HG03575 (cell line): ENCODE results near the gene PAIP2.
"Not testable (repeated sequence)": the region's sequence is repeated elsewhere in the genome, so short reads cannot be mapped to it uniquely, and the experiment has no call there.

ENCODE experiments used
- ATAC-seq: cut with Tn5 transposase; IDR thresholded peaks from one replicate; pipeline ENCODE4 v1.9.1; 2021; ENCODE audit not compliant: unreplicated experiment, insufficient number of reproducible peaks, low FRiP score; ENCODE audit errors: extremely low read depth

The PAIP2 gene

GRCh38 chr5:139371482-139372435, 30.1 kb downstream of the PAIP2 start:
- ATAC-seq: no peak

DNA sequence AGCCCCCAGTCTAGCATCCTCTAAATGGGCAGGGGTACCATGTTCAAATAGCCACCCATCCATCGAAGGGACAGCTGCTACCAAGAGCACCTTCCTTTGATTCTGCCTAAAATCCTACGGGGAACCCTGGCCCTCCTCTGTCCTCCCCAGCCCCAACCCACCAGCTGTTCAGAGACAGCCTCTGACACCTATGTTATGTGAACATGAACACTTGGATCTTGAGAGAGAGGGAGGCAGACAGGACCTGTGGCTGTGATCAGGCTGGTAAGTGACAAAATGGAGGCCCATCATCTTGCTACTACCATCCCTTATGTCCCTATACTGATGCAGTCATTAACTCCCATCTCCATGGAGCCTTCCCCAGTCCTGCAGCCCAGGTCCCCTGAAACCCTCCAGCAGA, 33.3 kb downstream of the PAIP2 start:
- ATAC-seq: no peak

DNA sequence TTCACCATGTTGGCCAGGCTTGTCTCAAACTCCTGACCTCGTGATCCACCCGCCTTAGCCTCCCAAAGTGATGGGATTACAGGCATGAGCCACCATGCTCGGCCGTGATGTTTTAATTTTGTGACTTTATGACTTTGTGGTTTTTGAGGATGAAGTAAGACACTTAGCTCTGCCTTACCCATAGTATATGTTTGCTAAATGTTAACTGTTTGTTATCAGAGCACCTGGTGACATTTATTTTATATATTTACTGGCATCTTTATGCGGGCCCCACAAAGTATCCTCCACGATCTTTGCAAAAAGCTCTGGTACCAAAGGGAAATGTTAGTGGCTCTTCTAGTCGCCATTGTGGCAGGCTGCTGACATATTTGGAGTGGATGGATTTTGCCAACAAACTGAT, 34.7 kb downstream of the PAIP2 start:
- ATAC-seq: no peak

DNA sequence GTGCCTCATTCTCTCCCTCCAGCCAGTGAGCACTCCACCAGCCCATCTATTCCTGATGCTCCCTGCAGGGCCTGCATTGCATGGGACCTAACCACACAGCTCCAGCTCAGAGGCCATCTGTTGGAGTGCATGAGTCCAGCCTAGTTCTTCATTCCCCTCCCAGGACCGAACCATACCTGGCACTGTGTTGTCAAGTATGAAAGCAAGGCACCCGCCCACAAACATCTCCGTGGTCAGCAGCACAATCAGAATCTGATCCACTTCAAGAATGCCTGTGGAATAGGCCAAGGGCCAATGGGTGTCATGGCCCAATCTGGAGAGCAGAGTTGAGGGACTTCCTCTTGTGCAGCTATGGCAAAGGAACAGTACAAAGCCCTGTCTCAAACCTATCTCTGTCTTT, 35.6 kb downstream of the PAIP2 start:
- ATAC-seq: no peak

DNA sequence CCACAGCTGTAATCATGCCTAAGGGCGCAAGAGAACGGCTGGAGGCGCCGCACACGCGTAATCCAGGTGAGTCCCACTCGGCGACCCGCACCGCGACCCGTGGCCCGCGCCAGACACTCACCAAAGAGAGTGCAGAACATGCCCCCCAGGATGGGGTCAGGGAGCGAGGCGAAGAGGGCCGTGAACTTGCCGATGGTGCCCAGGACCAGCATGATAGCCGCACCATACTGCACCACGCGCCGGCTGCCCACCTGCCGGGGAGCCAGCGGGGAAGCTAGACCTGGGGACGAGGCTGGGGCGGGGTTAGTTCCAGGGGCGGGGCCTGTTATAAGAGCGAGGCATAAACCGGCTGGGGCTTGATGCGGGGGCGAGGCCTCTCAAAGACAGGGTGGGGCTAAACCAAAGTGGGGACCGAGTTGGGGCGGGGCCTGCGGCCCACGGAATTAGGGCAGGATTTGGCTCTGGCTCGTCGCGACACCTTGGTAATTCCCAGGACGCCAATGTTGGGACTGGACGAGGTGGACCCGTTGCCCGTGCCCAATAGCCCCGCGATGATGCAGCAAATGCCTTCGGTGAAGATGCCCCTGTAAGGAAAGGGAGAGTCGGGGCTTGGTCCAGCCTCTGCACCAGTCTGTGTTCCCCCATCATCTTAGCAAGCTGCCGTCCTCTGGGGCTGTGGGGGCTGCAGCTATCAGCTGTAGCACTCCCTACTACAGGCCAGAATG, 36.6 kb downstream of the PAIP2 start:
- ATAC-seq: no peak

DNA sequence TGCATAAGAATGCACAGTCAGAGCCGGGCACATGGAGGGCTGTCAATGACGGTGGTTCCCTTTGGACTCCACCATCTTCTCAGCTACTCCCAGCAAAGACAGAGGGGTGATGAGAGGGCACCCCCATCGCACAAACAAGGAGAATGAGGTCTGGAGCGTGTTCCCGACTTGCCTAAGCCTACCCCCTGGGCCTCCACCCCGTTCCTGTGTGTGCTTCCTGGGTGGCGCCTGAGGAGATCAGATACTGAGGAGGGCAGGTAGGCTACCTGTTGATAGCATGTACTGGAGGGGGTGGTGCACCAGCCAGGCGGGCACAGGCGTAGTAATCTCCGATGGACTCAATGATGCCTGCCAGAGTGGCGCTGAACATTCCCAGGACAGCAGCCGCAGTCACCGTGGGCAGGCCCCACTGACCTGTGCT, 37.3 kb downstream of the PAIP2 start:
- no peak for ATAC-seq

GRCh38 chr5:139379626-139380449, 38.2 kb downstream of the PAIP2 start:
- ATAC-seq: no peak

- no peak for ATAC-seq
Measured at GRCh38 chr5:139381837-139382761, 40.4 kb downstream of the PAIP2 start.

DNA sequence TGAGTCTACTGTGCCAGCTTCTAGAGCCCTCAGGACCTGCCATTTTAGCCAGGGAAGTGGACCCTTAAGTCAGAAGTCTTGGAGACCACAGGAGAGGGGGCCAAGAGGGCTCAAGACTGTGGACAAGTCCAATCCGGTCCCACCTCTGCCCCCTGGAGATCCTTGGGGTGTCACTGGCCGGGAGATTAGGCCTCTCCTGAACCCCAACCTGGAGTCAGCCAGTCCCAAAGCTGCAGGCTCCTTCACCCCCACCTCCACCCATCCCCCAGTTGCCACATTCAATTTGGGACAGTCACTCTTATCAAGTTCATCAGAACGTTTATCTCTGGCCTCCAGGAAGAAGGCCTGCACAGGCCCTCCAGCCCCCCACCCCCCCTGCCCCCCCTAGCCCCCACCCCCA, 41.2 kb downstream of the PAIP2 start:
- no peak for ATAC-seq

DNA sequence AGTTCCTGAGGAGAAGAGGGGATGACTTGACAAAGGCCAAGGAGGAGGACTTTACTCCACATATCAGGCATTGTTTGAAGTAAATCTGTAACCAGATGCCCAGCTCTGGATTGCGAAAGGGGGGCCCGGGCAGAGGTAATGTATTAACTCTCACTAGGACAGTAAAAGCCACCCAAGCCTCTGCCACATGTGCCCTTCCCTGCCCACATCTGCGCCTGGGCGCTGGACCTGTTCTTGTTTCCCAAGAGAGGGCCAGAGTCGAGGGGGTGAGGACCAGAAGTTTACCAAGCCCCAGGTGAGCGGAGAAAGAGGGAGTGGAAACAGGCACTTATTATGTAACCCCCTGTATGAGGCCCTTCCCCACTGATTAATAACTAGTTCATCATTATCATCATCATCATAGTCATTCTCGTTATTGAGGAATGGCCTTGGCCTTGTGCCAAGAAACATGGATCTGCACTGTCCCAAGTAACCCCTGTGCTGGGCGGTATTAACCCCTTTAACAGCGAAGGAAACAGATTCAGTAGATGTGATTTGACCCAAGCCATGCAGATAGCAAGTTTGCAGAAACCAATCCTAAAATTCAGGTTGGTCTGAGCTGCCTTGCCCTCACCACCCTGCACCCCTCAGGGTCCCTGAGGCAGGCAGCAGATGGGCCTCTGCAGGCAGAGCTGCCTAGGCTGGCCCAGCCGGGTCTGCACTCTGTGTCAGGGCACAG, 41.8 kb downstream of the PAIP2 start, which contains the start of gene SLC23A1:
Gene SLC23A1 (minus strand): TSS at position 23 of the 718 bp plus-strand sequence. CDS start 44 bp downstream, outside the sequence.
- ATAC-seq: no peak

DNA sequence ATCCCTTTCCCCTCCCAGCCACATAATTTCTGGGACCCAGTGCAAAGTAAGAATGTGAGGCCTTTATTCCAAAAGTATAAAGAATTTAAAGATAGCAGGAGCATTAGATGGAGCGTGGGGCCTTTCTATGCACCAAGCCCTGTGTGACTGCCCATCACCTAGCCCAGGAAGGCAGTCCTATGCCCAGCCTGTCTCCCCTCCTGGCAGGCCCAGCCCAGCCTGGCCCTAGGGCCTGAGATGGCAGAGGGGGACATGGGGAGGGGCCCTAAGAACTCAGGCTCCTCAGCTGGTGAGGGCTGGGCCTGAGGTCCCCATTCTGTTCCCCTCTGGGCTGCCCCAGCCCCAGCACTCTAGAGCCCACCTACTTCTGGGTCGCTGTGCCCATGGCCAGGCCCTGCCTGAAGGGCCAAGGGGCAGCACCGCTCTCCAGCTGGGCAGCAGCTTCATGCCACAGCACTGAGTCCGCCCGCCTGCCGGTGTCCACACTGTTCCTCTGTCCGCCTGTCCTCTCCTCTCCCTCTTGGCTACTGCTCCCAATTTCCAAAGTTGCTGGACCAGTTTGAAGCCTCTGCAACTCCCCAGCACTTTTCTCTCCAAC, 42.4 kb downstream of the PAIP2 start:
- no peak for ATAC-seq

DNA sequence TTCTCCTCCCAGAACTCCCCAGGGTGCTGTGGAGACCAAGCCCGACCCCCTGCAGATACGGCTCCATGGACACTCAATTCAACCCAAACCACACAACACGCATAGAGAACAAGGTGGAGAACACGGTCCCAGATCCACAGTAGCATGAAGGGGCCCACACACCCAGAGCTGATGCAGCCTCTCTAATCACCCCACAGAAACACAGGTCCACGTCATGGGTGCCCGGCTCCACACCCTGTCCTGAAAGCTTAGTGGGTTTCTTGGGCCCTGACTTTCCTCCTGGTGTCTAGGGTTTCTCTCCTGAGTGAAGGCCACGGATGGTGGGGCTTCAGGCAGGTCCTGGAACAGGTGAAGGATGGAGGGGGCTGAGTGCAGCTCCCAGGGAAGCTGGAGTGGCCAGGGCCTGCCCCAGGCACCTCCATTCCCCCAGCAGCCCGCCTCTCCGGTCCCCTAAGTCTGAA, 43.0 kb downstream of the PAIP2 start:
- ATAC-seq: no peak

- no peak for ATAC-seq
Measured at GRCh38 chr5:139385061-139386049, 43.7 kb downstream of the PAIP2 start.

DNA sequence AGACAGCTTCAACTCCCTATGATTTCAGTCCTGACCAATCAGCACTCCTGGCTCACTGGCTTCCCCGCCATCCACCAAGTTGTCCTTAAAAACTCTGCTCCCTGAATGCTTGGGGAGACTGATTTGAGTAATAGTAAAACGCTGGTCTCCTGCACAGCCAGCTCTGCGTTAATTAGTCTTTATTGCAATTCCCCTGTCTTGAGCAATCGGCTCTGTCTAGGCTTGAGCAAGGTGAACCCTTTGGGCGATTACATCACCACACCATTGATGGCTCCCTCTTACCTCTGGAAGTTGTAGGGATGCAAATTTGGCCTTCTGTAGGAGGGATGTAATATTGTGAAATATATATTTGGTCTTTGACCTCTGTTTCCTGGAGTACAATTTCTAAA, 44.4 kb downstream of the PAIP2 start:
- ATAC-seq: no peak

DNA sequence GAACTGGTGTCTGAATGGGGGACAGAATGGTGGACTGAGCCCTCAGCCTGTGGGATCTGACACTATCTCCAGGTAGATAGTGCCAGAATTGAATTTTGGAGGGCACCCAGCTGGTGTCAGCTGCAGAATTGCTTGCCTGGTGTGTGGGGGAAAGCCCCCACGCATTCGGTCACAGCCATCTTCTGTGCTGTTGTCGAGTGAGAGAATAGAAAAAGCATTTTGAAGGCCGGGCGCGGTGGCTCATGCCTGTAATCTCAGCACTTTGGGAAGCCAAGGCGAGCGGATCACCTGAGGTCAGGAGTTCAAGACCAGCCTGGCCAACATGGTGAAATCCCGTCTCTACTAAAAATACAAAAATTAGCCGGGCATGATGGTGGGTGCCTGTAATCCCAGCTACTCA, 45.3 kb downstream of the PAIP2 start:
- not testable (repeated sequence) for ATAC-seq

DNA sequence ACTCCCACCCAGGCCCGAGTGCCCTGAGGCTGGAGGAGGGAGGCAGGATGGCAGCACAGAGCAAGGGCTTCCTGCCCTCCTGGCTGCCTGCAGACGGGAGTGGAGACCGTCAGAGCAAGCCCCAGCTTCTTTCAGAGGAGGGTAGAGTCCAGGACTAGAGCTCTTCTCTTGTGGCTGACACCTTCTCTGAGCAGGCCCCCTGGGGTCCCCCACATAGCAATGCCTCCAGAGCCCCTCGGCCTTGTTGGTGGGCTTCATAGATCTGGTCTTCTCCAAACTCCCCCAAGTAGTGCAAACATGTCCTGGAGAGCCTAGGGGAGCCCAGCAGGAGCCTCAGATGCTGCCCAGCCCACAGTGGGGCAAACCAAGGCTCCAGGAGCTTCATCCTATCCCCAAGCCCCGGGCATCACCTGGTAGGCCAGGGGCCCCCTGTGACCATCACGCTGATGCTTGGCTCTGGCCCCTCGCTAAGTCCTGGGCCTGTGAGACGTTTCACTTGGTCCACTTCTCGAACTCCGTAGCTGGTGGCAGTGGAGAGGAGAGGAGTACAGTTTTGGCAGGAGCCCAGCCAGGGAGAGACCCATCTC, 46.0 kb downstream of the PAIP2 start:
- no peak for ATAC-seq
